SU-DHL-6 (cell line): ENCODE results near the gene MICAL2.

ENCODE experiments used
- CTCF ChIP-seq: fragments of 200-600 bp; sonication (generic); IDR thresholded peaks from one replicate; pipeline ENCODE4 v1.5.1; 2017; ENCODE audit warnings: antibody characterized with exemption, mild to moderate bottlenecking, low read length, moderate library complexity; ENCODE audit not compliant: insufficient read depth, poor library complexity, severe bottlenecking
- EZH2phosphoT487 ChIP-seq: fragments of 200-600 bp; sonication (generic), shearing (Covaris generic); conservative IDR thresholded peaks from 2 replicates; pipeline ENCODE4 v1.6.1; 2018; ENCODE audit warnings: mild to moderate bottlenecking, antibody characterized with exemption, low read length, moderate library complexity, mixed read lengths

- TF ChIP-seq CTCF (no peak), EZH2phosphoT487 (no peak)
Observed at GRCh38 chr11:12100429-12100828, 10.0 kb upstream of the MICAL2 start.
